CD14-positive monocyte (primary cell): ENCODE measurements around the gene FNBP1L. TPM values are rescaled to one million over a fixed set of nuclear protein-coding genes. Genes with fewer than 3 reads are reported as not detected.

ENCODE experiments used
- DNase-seq, 3 donors: peaks; one replicate each; pipeline ENCODE4 v3.0.0-alpha.2; 2011 to 2022
- H2AFZ ChIP-seq: 2 replicates; pipeline ENCODE4 v1.6.0; 2012; ENCODE audit warnings: mild to moderate bottlenecking, low read depth, low read length, inconsistent platforms; ENCODE audit not compliant: insufficient read depth, poor library complexity, severe bottlenecking
- H3K27ac ChIP-seq, 2 donors: 1 replicate in 1 of 2; 2 replicates in 1 of 2; pipeline ENCODE4 v1.5.1; 2012 to 2013; ENCODE audit warnings: low read length in 2 of 2, control low read depth in 1 of 2, inconsistent platforms in 1 of 2, low read depth in 1 of 2, mild to moderate bottlenecking in 1 of 2
- H3K27me3 ChIP-seq, 2 donors: one replicate each; pipeline versions ENCODE4 v1.6.0 to v1.6.1; 2011 to 2013; ENCODE audit warnings: low read length in 2 of 2; ENCODE audit not compliant: control insufficient read depth in 2 of 2, insufficient read depth in 2 of 2
- H3K36me3 ChIP-seq, 2 donors: replicated peaks in 1 of 2; 1 replicate in 1 of 2; 2 replicates in 1 of 2; pipeline versions ENCODE4 v1.5.1 to v1.6.1; 2012 to 2013; ENCODE audit warnings: low read length in 2 of 2, control low read depth in 1 of 2, inconsistent platforms in 1 of 2, mild to moderate bottlenecking in 1 of 2; ENCODE audit not compliant: insufficient read depth in 2 of 2, control insufficient read depth in 1 of 2
- H3K4me1 ChIP-seq, 2 donors: 1 replicate in 1 of 2; 2 replicates in 1 of 2; pipeline versions ENCODE4 v1.5.1 to v1.6.1; 2012 to 2013; ENCODE audit warnings: low read length in 2 of 2, control low read depth in 1 of 2, inconsistent platforms in 1 of 2, mild to moderate bottlenecking in 1 of 2, moderate library complexity in 1 of 2; ENCODE audit not compliant: insufficient read depth in 2 of 2, control insufficient read depth in 1 of 2
- H3K4me2 ChIP-seq: replicated peaks from 2 replicates; pipeline ENCODE3; 2012; ENCODE audit warnings: low read length, moderate library complexity, mild to moderate bottlenecking; ENCODE audit not compliant: poor library complexity, severe bottlenecking; ENCODE audit errors: extremely low read depth
- H3K4me3 ChIP-seq, 3 experiments: fragments of 200-600 bp in 1 of 3; sonication (generic) in 1 of 3; replicated peaks in 1 of 3; 1 replicate in 2 of 3; 2 replicates in 1 of 3; pipeline ENCODE4 v1.5.1; 2011 to 2013; ENCODE audit warnings: low read length in 3 of 3, mild to moderate bottlenecking in 3 of 3, control low read depth in 2 of 3, low read depth in 2 of 3, inconsistent platforms in 1 of 3, moderate library complexity in 1 of 3
- H3K79me2 ChIP-seq: 2 replicates; pipeline ENCODE4 v1.6.0; 2012; ENCODE audit warnings: mild to moderate bottlenecking, control low read depth, inconsistent platforms, low read length, moderate library complexity; ENCODE audit not compliant: insufficient read depth
- H3K9ac ChIP-seq: 2 replicates; pipeline ENCODE4 v1.6.0; 2017; ENCODE audit warnings: low read length, mild to moderate bottlenecking; ENCODE audit not compliant: insufficient read depth, poor library complexity, severe bottlenecking
- H3K9me3 ChIP-seq, 2 donors: replicated peaks in 1 of 2; 1 replicate in 1 of 2; 2 replicates in 1 of 2; pipeline versions ENCODE4 v1.5.1 to v1.6.1; 2012 to 2013; ENCODE audit warnings: low read length in 2 of 2, control low read depth in 1 of 2; ENCODE audit not compliant: control insufficient read depth in 1 of 2, insufficient read depth in 1 of 2
- H4K20me1 ChIP-seq: 2 replicates; pipeline ENCODE4 v1.6.0; 2012; ENCODE audit warnings: mild to moderate bottlenecking, low read length, control low read depth, moderate library complexity; ENCODE audit not compliant: insufficient read depth
- H3K27ac Mint-ChIP-seq, 7 donors: one replicate each; pipeline ENCODE4 v1.8.0; 2020; ENCODE audit warnings: mild to moderate bottlenecking in 7 of 7, mixed read lengths in 7 of 7, moderate library complexity in 6 of 7, inconsistent platforms in 2 of 7
- H3K27me3 Mint-ChIP-seq, 3 donors: one replicate each; pipeline ENCODE4 v1.8.0; 2021 to 2022; ENCODE audit warnings: low read depth in 3 of 3, mild to moderate bottlenecking in 3 of 3, mixed read lengths in 3 of 3, moderate library complexity in 3 of 3, inconsistent platforms in 1 of 3
- H3K36me3 Mint-ChIP-seq, 2 donors: one replicate each; pipeline ENCODE4 v1.8.0; 2020; ENCODE audit warnings: mixed read lengths in 2 of 2, inconsistent platforms in 1 of 2, mild to moderate bottlenecking in 1 of 2
- H3K4me1 Mint-ChIP-seq: one replicate; pipeline ENCODE4 v1.8.0; 2020; ENCODE audit warnings: mild to moderate bottlenecking, mixed read lengths
- H3K4me3 Mint-ChIP-seq, 2 donors: one replicate each; pipeline ENCODE4 v1.8.0; 2020; ENCODE audit warnings: mild to moderate bottlenecking in 2 of 2, mixed read lengths in 2 of 2, moderate library complexity in 1 of 2
- H3K9me3 Mint-ChIP-seq, 7 donors: one replicate each; pipeline ENCODE4 v1.8.0; 2020 to 2022; ENCODE audit warnings: mixed read lengths in 7 of 7, mild to moderate bottlenecking in 6 of 7, moderate library complexity in 6 of 7, inconsistent platforms in 2 of 7
- WGBS: methylation state at CpG from one replicate; pipeline ENCODE4 v1.1.5; 2013; ENCODE audit warnings: missing lambda C conversion rate; ENCODE audit not compliant: insufficient coverage; 5-methylcytosine and 5-hydroxymethylcytosine counted together
- intact Hi-C, 2 donors: fragments of 100-400 bp; cut with micrococcal nuclease; formaldehyde crosslinking; loops; one replicate each; pipeline versions ENCODE4 v1.15.0 to v1.15.1; 2023
- polyA plus RNA-seq, 3 donors: library from polyadenylated mRNA; depleted of rRNA in 1 of 3; unstranded in 2 of 3; stranded (reverse) in 1 of 3; fragments of 300-500 nt in 2 of 3; fragments of >200 nt in 1 of 3; fragmentation: Illumina TruSeq in 2 of 3; gene quantifications; 1 replicate in 2 of 3; 2 replicates in 1 of 3; pipeline ENCODE4 v1.2.3, GENCODE V29; 2012 to 2021
- TF ChIP-seq, protein P1 (sequence below): fragments of 200-600 bp; IDR thresholded peaks from one replicate; pipeline ENCODE4 v1.8.0; 2022; ENCODE audit warnings: antibody characterized with exemption, mild to moderate bottlenecking

The FNBP1L gene
- polyA plus RNA-seq, 3 donors = 0.15 to 0.32 (median 0.28) TPM

DNA sequence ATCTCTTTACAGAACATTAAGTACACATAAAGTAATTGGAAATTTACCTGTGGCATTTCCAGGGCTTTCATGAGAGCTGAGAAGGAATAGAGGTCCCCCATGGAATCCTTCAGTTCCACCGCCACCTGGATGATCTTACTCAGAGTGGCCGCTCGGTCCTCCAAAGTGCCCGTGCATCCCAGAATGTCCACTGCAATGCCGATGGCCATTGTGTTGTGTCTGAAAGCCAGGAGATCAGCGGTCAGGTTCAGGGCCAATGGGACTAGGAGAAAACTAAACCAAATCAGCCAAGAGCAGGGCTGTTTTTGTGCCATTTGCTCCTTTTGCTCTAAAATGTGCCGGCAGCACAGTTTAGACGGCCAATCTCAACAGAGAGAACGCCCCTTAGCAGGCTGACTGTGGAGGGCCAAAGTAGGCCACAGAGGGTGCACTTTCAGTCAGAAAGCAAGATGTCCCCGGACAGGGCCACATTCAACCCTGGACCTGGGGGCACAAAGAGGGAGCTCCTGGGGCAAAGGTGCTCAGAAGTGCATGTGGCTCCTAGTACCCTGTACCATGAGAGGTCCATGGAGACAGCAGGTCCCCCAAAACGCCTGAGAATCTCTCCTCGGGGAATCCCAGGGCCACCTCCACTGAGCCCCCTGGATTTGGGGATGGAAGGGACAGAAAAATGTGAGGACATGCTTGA, 123.8 kb downstream of the FNBP1L start:
- Histone ChIP-seq H4K20me1 (no peaks in the 10 kb centered on the region), H3K36me3 (no peaks in the 10 kb centered on the region), H3K4me1 (no peaks in the 10 kb centered on the region), H3K9ac (no peak overlapping the region), H3K4me3 (no peak overlapping the region), H3K9me3 (no peaks in the 10 kb centered on the region), H3K27ac (no peak overlapping the region), H3K79me2 (no peaks in the 10 kb centered on the region), H3K27me3 (no peaks in the 10 kb centered on the region), H2AFZ (no peak overlapping the region), H3K4me2 (no peak overlapping the region)
- no peak overlapping the region for H3K27ac Mint-ChIP-seq
- H3K36me3 Mint-ChIP-seq = peaks cover 3 to 5% of the 10 kb centered on the region in 2 donors
- WGBS = 98% methylated on average over 9 of the region's 12 CpGs
- no peaks in the 10 kb centered on the region for H3K4me1 Mint-ChIP-seq
- no peaks in the 10 kb centered on the region for H3K27me3 Mint-ChIP-seq
- intact Hi-C loops = no loop called here
- H3K4me3 Mint-ChIP-seq = no peak overlapping the region
- H3K9me3 Mint-ChIP-seq = peaks cover 0 to 4% (median 0%) of the 10 kb centered on the region in 7 donors
- no peak for DNase-seq
- TF ChIP-seq, protein P1, sequence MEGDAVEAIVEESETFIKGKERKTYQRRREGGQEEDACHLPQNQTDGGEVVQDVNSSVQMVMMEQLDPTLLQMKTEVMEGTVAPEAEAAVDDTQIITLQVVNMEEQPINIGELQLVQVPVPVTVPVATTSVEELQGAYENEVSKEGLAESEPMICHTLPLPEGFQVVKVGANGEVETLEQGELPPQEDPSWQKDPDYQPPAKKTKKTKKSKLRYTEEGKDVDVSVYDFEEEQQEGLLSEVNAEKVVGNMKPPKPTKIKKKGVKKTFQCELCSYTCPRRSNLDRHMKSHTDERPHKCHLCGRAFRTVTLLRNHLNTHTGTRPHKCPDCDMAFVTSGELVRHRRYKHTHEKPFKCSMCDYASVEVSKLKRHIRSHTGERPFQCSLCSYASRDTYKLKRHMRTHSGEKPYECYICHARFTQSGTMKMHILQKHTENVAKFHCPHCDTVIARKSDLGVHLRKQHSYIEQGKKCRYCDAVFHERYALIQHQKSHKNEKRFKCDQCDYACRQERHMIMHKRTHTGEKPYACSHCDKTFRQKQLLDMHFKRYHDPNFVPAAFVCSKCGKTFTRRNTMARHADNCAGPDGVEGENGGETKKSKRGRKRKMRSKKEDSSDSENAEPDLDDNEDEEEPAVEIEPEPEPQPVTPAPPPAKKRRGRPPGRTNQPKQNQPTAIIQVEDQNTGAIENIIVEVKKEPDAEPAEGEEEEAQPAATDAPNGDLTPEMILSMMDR = no peak

DNA sequence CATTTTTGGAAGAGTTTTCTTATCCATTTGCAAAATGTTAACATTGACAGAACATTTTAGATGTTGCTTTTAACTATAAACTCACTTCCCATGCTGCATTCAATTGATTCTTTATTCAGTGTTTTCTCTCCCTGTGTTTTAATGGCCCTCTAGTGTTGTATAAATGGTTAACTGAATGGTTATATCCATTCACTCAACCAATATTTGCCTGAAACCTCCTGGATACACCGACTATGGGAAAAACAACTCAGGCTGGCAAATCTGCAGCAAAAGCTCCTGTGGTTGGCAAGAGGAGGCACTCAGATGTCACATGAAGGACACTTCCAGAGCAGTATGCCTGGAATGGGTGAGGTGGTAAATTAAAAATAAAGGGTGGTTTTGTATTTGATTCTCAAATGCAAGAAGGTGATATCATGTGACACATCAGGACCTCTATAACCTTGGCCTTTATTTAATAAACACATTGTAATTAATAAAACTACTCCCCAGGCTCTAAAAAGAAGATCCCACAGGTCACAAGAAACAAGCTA, 126.1 kb downstream of the FNBP1L start:
- H3K79me2 ChIP-seq = no peaks in the 10 kb centered on the region
- H3K4me1 ChIP-seq = no peaks in the 10 kb centered on the region
- no peak overlapping the region for H2AFZ ChIP-seq
- no peak overlapping the region for H3K9ac ChIP-seq
- no peaks in the 10 kb centered on the region for H3K4me1 Mint-ChIP-seq
- H3K4me3 ChIP-seq = no peak overlapping the region
- H3K4me3 Mint-ChIP-seq = no peak overlapping the region
- H3K9me3 Mint-ChIP-seq = peaks cover 0 to 2% (median 0%) of the 10 kb centered on the region in 7 donors
- peaks cover 0 to 3% (median 0%) of the 10 kb centered on the region in 3 donors for H3K27me3 Mint-ChIP-seq
- intact Hi-C loops = no loop called here
- H3K36me3 ChIP-seq = no peaks in the 10 kb centered on the region
- H3K27ac Mint-ChIP-seq = no peak overlapping the region
- no peak overlapping the region for H3K27ac ChIP-seq
- H4K20me1 ChIP-seq = no peaks in the 10 kb centered on the region
- H3K4me2 ChIP-seq = no peak overlapping the region
- TF ChIP-seq, protein P1 = no peak
- 100% methylated on average over 1 of the region's 1 CpG for WGBS
- H3K27me3 ChIP-seq = no peaks in the 10 kb centered on the region
- H3K36me3 Mint-ChIP-seq = no peaks in the 10 kb centered on the region
- DNase-seq = no peak
- H3K9me3 ChIP-seq = no peaks in the 10 kb centered on the region
